HG03064 (cell line): ENCODE measurements around the gene TTC5.
"Not testable (repeated sequence)": the region's sequence is repeated elsewhere in the genome, so short reads cannot be mapped to it uniquely, and the experiment has no call there.

Experiments
- ATAC-seq: cut with Tn5 transposase; IDR thresholded peaks from one replicate; pipeline ENCODE4 v1.9.1; 2021; ENCODE audit warnings: low read depth; ENCODE audit not compliant: unreplicated experiment

TTC5 gene

DNA sequence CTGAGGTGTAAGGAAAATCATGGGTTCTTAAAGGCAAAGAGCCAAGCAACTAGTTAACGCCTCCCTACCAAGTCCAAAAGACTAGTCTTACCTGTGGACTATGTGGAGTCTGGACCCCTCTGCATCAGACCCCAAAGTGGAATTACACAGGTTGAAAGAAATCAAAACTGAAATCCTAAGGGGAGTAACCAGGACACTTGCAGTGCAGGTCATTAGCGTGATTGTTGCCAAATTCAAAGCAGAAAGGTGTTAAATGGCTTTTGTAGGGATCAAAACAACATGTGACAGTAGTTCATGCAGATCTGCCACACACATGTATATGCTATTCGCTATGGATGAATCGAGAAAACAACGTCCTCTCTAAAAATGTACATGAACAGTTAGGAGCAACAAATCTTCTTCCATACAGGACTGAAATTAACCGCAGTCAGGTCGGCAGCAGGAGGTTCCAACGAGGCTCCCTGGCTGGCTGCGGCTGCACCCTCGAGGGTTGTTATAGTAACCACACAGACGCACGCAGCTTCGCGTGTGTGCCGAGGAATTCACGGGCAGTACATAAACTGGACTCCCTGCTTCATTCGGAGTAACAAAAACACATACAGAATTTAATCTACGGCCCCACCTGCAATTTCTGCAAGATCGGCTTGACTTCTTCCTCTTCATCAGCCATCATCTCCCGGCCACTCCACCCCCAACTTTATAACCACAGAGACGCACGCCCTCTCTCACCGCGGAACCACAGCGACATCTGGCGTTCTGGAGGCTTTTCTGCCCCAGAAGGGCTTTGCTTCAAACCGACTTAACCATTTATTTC lies at the start of gene TTC5:
Gene TTC5 (minus strand): TSS at position 687 of the 814 bp plus-strand sequence. CDS start 14 bp downstream, at position 673.
- peak; percentile 94 for ATAC-seq

DNA sequence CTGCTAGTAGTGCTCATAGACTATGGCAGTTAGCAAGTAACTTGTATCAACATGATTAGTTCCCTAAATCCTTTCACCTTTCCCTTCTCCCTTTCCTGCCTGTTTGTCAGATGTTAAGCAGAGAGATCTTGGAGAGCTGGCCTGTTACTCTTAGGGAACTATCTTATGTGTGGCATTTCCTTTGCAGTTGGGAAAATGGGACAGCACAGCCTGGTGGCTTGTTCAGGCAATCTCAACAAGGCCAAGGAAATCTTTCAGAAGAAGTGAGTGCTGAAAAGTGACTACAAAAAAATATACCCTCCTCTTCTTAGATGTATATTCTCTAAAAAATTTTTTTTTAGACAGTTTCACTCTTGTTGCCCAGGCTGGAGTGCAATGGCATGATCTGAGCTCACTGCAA lies 45.1 kb upstream of the TTC5 start:
- ATAC-seq = no peak

DNA sequence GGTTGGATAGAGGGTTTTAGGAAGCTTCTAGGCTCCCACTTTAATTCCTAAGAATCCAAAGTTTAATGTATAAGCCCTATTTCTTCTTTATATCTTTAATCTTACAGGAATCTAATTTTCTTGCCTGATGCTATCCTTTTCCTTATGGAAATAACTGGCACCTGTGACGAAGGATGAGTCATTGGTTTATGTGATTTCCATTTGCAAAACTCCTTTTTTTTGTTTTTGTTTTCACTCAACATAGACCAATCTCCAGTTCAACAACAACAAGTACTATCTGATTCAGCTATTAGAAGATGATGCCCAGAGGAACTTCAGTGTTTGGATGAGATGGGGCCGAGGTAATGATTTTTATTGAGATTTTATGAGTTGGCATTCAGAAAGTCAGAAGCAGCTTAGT lies 44.5 kb upstream of the TTC5 start:
- ATAC-seq = no peak

GRCh38 chr14:20347747-20348146 lies 42.0 kb upstream of the TTC5 start:
- ATAC-seq = no peak

DNA sequence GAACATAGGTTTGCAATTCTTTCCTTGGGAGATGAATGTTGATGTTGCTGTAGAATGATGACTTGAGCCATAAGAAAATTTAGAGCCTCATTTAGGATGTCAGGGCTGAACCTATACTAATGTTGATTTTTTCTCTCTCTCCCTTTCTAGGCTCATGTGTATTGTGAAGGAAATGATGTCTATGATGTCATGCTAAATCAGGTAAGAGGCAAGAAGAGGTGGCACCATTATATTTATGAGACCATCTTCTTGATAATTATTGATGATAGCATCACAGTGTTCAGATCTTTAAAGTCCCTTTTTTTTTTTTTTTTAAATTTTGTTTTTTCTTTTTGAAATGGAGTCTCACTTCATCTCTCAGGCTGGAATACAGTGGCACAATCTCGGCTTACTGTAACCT lies 41.0 kb upstream of the TTC5 start:
- no peak for ATAC-seq

- ATAC-seq = no peak
Measured at GRCh38 chr14:20345366-20345765, 39.6 kb upstream of the TTC5 start.

- no peak for ATAC-seq
Measured at GRCh38 chr14:20343862-20344220, 38.1 kb upstream of the TTC5 start.

GRCh38 chr14:20343092-20343861 lies 37.5 kb upstream of the TTC5 start, which contains the start of gene PARP2:
Gene PARP2 (plus strand): TSS chr14:20343635. CDS start chr14:20343642, 7 bp downstream.
- ATAC-seq = peak; percentile 88

DNA sequence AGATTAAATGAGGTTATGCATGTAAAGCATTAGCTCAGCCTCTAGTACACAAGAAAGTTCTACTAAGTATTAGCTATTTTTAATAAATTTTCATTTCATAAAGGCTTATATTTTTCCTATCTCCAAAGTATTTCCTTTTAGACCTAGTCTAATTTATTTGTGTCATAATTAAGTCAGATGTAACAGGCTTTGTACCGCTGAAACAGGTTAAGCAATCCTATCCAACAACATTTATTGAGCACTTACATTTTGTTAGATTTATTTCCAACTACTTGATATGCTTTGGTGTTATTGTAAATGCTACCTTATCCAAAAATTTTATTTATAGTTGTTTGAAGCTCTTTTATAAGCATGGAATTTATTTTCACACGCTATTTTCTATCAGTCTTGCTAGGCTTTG lies 35.9 kb upstream of the TTC5 start:
- no peak for ATAC-seq

GRCh38 chr14:20341032-20341431 lies 35.3 kb upstream of the TTC5 start:
- ATAC-seq = not testable (repeated sequence)

GRCh38 chr14:20334017-20334416 lies 28.3 kb upstream of the TTC5 start:
- no peak for ATAC-seq

DNA sequence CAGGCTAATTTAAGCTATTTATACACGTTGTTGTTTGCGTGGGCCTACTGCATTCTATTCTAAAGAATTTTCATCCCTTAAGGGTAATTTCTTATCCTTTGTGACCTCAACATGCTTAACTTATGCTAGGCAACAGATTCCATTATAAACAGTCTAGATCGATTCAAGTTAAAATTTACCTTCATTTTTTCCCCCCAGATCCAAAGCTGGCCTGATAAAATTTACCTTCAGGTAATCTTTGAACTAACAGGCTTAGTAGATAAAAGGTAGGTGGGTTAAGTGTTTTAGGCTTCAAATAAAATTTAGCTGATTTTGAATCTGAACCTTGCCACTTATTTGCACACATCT lies 27.7 kb upstream of the TTC5 start:
- ATAC-seq = no peak

GRCh38 chr14:20332788-20333493 lies 27.2 kb upstream of the TTC5 start, which contains the start of gene CCNB1IP1:
Gene CCNB1IP1 (minus strand): TSS chr14:20333279. CDS start chr14:20316523, 16,756 bp downstream.
- peak; percentile 94 for ATAC-seq

DNA sequence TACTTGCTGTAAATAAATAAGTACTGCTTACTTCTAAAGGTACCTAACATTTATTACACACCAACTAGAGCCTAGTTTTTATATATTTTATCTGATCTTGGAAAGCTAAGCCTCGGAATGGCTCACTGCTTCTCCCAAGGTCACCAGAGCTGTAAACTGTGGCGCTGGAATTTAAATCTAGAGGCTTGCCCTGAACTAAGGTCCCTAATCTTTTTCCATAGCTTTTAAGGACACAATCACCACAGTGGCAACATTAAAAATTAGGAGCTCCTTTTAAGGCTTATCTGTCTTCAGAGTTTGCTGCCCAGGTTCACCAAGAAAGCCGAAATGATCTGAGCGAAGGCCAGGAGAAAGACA lies 26.7 kb upstream of the TTC5 start:
- ATAC-seq = no peak

GRCh38 chr14:20331053-20331613 lies 25.4 kb upstream of the TTC5 start:
- ATAC-seq = no peak

DNA sequence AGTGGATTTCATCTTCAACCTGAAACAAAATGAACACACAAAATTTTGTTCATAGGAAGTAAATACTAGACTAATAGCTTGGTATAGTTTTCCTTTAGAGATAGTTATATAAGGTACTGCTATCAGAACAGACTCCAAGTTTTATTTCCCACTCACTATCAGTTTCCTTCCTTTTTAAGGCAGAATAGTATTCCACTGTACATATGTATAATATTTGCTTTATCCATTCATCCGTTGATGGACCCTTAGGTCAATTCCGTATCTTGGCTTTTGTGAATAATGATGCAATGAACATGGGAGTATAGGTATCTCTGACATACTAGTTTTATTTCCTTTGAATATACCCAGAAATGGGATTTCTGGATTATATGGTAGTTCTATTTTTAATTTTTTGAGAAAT lies 23.6 kb upstream of the TTC5 start:
- ATAC-seq = no peak

DNA sequence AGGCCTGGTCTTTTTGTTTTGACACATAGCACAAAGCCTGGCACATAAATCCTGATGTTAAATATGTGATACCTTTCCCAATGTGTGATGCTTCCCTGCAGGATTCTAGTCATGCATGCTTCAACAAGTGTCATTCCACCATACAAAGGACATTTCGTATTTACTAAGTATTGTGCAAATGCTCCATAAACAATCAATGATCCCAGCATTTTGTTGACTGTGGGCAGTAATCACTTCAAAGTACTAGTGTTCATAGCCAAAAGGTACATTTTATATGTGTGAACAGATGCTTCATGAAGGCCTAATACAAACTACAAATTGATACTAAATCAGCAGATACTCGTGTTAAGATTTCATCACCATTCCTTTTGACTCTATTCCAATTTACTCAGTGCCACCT lies 23.0 kb upstream of the TTC5 start:
- no peak for ATAC-seq

- no peak for ATAC-seq
Measured at GRCh38 chr14:20327005-20327869, 21.5 kb upstream of the TTC5 start.

GRCh38 chr14:20317720-20318119 lies 12.0 kb upstream of the TTC5 start:
- ATAC-seq = no peak

DNA sequence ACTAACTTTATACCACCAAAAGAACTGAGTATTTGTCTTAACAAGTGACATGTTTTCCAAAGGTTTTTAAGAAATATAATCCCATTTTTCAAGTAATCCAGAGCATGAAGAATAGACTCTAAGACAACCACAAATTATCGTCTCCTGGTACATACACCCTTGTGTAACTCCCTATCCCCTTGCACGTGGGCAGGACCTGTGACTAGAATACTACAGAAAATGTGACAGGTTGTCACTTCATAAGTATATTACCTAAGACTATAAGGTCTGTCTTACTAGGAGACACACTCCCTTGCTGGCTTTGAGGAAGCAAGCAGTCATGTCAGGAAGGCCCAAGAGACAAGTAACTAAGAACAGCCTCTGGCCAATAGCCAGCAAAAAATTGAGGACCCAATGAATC lies 8.3 kb upstream of the TTC5 start:
- ATAC-seq = no peak
